Measurements from ENCODE around the gene PLXNA1. TPM values are rescaled to one million over a fixed set of nuclear protein-coding genes. Genes with fewer than 3 reads are reported as not detected.

PLXNA1 gene
- total and polyA plus RNA-seq, 2 experiments from 2014 or later = 11.0 to 73.5 TPM

- Histone ChIP-seq H3K27ac (ENCODE audit: low read depth) (no peak overlapping the region), H3K4me3 (peak overlapping the region; percentile 54), H3K4me1 (ENCODE audit: insufficient read depth) (peaks cover 4% of the 10 kb centered on the region), H3F3A (replicated peaks; ENCODE audit: low read depth) (no peaks in the 10 kb centered on the region), H3K79me2 (replicated peaks; ENCODE audit: insufficient read depth) (peaks cover 30% of the 10 kb centered on the region), H3K27me3 (ENCODE audit: insufficient read depth) (0 out of 2 replicates have a peak, but pooled peaks cover 10% of the 10 kb centered on the region), H3K36me3 (ENCODE audit: insufficient read depth) (no peaks in the 10 kb centered on the region), H2AFZ (peak overlapping the region; percentile 94), H3K9me2 (ENCODE audit: insufficient read depth) (no peaks in the 10 kb centered on the region), H3K4me2 (peak overlapping the region; percentile 86), H4K20me1 (replicated peaks; ENCODE audit: insufficient read depth) (no peaks in the 10 kb centered on the region; the same call in 1 of the 2 replicates)
- Mint-ChIP-seq H3K4me3 (peak overlapping the region; percentile 78), H3K4me1 (peaks cover 6% of the 10 kb centered on the region), H3K36me3 (ENCODE audit: low read depth) (no peaks in the 10 kb centered on the region; the same call in 2 of the 3 replicates), H3K9me3 (no peaks in the 10 kb centered on the region), H3K27me3 (ENCODE audit: insufficient read depth, low read depth, poor library complexity) (peaks cover 22% of the 10 kb centered on the region), H3K27ac (no peak overlapping the region)
- TF ChIP-seq ZNF462 (CRISPR knock-in tag; IDR thresholded peaks at IDR 0.05) (no peak), ETS1 (IDR thresholded peaks at IDR 0.05) (no peak), STAT1 (IDR thresholded peaks at IDR 0.05; ENCODE audit: unreplicated experiment) (no peak), REST (IDR thresholded peaks at IDR 0.05; ENCODE audit: unreplicated experiment) (no peak), CTCF (conservative IDR thresholded peaks at IDR 0.05; ENCODE audit: low read depth in 2 of 2) (no peak), JUNB (IDR thresholded peaks at IDR 0.05; ENCODE audit: unreplicated experiment) (no peak), POLR2AphosphoS5 (IDR thresholded peaks at IDR 0.05; ENCODE audit: low read depth) (no peak; the same call in 1 of the 2 replicates), EZH2phosphoT487 (IDR thresholded peaks at IDR 0.05; ENCODE audit: unreplicated experiment) (no peak), EZH2 (IDR thresholded peaks at IDR 0.05; ENCODE audit: low read depth, unreplicated experiment) (no peak), CREB1 (CRISPR knock-in tag; IDR thresholded peaks at IDR 0.05; ENCODE audit: low read depth) (no peak), ZNF331 (CRISPR knock-in tag; IDR thresholded peaks at IDR 0.05; ENCODE audit: low read depth) (no peak), ZNF114 (CRISPR knock-in tag; IDR thresholded peaks at IDR 0.05) (no peak), NANOG (IDR thresholded peaks at IDR 0.05; ENCODE audit: borderline replicate concordance) (no peak)
- DNase-seq (ENCODE audit: low spot score) = peak; percentile 58
- ATAC-seq = peak; percentile 46
Observed at GRCh38 chr3:126982126-126982470, 817 bp upstream of the PLXNA1 start.

Measured in GM23338 (cell line).